Ascending aorta (tissue), 2 donors: ENCODE data around the gene STAM. TPM values are rescaled to one million over a fixed set of nuclear protein-coding genes. Genes with fewer than 3 reads are reported as not detected.
A peak's percentile ranks its signal among the peaks of the same experiment; 100 is the strongest.

Experiments
- DNase-seq, 2 donors: peaks; one replicate each; pipeline ENCODE4 v3.0.0-alpha.2; 2019; ENCODE audit warnings: low spot score in 2 of 2
- H3K27ac ChIP-seq, 2 donors: fragments of 200-600 bp; sonication (generic); one replicate each; pipeline ENCODE4 v1.5.1; 2016 to 2017; ENCODE audit warnings: mild to moderate bottlenecking in 1 of 2
- H3K27me3 ChIP-seq: fragments of 200-600 bp; sonication (generic); one replicate; pipeline ENCODE4 v1.5.1; 2017
- H3K36me3 ChIP-seq, 2 donors: fragments of 200-600 bp; sonication (generic); one replicate each; pipeline ENCODE4 v1.5.1; 2016
- H3K4me1 ChIP-seq, 2 donors: fragments of 200-600 bp; sonication (generic); one replicate each; pipeline ENCODE4 v1.5.1; 2016 to 2017; ENCODE audit warnings: mild to moderate bottlenecking in 1 of 2
- H3K4me3 ChIP-seq, 2 donors: fragments of 200-600 bp; sonication (generic); one replicate each; pipeline ENCODE4 v1.5.1; 2016 to 2017; ENCODE audit warnings: mild to moderate bottlenecking in 1 of 2
- H3K9me3 ChIP-seq, 2 donors: fragments of 200-600 bp; sonication (generic); one replicate each; pipeline ENCODE4 v1.5.1; 2016
- intact Hi-C: fragments of 100-400 bp; cut with DNase I; formaldehyde crosslinking; loops from one replicate; pipeline ENCODE4 v1.15.1; 2023
- total RNA-seq: library from RNA; depleted of rRNA; stranded (reverse); fragments of >200 nt; gene quantifications from one replicate; pipeline ENCODE4 v1.1.0, GENCODE V29; 2016
- TF ChIP-seq, protein P1 (sequence below), 3 experiments: fragments of 200-600 bp in 2 of 3; fragments of 450-650 bp in 1 of 3; sonication (generic) in 2 of 3; IDR thresholded peaks; one replicate each; pipeline ENCODE4 v1.5.1; 2016 to 2019; ENCODE audit warnings: antibody characterized with exemption in 3 of 3, mild to moderate bottlenecking in 1 of 3, moderate library complexity in 1 of 3

Gene STAM
- total RNA-seq, 1 donor from 2014 or later = 1.5 TPM

DNA sequence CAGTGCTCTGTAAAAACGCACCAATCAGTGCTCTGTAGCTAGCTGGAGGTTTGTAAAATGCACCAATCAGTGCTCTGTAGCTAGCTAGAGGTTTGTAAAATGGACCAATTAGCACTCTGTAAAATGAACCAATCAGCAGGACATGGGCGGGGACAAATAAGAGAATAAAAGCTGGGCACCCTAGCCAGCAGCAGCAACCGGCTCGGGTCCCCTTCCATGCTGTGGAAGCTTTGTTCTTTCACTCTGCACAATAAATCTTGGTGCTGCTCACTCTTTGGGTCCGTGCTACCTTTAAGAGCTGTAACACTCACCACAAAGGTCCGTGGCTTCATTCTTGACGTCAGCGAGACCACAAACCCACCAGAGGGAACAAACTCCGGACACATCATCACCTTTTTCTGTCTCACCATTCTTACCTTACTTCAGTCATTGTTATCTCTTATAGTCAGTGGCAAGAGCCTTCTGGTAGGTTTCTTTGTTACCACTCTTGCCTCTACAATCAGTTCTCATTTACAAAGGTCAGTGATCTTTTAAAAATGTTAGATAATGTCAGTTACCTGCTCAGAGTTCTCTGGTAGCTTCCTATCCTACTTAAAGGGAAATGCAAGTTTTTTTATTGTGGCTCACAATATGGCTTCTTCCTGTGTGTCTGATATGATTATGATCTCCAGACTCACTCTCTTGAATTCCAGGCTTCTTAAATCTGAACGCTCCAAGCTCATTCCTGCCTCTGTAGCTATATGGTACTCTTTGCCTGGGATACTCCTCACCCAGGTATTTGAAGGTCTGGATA lies 4.5 kb downstream of the STAM start:
- no peak for DNase-seq
- Histone ChIP-seq H3K4me1 (peaks cover 6 to 47% of the 10 kb centered on the region in 2 donors), H3K9me3 (no peaks in the 10 kb centered on the region), H3K27ac (peak overlapping the region in 1 of 2 donors; percentile 46), H3K4me3 (no peak overlapping the region), H3K36me3 (no peaks in the 10 kb centered on the region), H3K27me3 (no peaks in the 10 kb centered on the region)
- intact Hi-C loops = no loop called here
- TF ChIP-seq, protein P1, sequence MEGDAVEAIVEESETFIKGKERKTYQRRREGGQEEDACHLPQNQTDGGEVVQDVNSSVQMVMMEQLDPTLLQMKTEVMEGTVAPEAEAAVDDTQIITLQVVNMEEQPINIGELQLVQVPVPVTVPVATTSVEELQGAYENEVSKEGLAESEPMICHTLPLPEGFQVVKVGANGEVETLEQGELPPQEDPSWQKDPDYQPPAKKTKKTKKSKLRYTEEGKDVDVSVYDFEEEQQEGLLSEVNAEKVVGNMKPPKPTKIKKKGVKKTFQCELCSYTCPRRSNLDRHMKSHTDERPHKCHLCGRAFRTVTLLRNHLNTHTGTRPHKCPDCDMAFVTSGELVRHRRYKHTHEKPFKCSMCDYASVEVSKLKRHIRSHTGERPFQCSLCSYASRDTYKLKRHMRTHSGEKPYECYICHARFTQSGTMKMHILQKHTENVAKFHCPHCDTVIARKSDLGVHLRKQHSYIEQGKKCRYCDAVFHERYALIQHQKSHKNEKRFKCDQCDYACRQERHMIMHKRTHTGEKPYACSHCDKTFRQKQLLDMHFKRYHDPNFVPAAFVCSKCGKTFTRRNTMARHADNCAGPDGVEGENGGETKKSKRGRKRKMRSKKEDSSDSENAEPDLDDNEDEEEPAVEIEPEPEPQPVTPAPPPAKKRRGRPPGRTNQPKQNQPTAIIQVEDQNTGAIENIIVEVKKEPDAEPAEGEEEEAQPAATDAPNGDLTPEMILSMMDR (IDR thresholded peaks at IDR 0.05) = no peak

DNA sequence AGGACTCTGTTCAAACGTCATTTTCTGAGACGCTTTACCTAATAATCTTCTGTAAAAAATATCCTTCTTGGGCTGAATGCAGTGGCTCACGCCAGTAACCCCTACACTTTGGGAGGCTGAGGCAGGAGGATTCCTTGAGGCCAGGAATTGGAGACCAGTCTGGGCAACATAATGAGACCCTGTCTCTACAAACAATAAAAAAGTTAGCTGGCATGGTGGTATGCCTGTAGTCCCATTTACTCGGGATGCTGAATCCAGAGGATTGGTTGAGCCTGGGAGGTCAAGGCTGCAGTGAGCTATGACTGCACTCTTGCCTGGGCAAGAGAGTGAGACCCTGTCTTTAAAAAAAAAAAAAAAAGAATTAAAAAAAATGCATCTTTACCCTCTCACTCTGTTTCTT lies 5.1 kb downstream of the STAM start:
- H3K4me3 ChIP-seq = no peak overlapping the region
- peak overlapping the region in 1 of 2 donors; percentile 11 for H3K27ac ChIP-seq
- intact Hi-C loops = no loop called here
- peaks cover 6 to 47% of the 10 kb centered on the region in 2 donors for H3K4me1 ChIP-seq
- no peaks in the 10 kb centered on the region for H3K9me3 ChIP-seq
- no peaks in the 10 kb centered on the region for H3K36me3 ChIP-seq
- TF ChIP-seq, protein P1 (IDR thresholded peaks at IDR 0.05) = no peak
- H3K27me3 ChIP-seq = no peaks in the 10 kb centered on the region
- DNase-seq = no peak

DNA sequence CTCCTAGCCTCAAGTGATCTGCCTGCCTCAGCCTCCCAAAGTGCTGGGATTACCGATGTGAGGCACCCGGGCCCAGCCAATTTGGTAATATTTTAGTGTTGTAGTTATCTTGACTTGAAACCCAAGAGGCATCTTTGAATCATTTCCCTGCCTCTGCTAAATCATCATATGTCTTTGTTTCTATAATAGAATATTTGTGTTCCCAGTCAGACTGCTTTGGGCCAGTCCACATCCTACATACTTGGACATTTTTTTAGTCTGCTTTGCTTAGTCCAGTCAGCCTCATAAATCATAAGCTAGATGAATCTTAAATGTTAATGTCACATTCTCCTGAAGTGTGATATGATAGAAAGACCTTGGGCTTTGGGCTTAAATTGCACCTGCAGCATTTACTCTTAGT lies 5.9 kb downstream of the STAM start:
- peak overlapping the region; percentile 29 to 41 for H3K27ac ChIP-seq
- DNase-seq = no peak
- no peaks in the 10 kb centered on the region for H3K36me3 ChIP-seq
- H3K9me3 ChIP-seq = no peaks in the 10 kb centered on the region
- intact Hi-C loops = no loop called here
- H3K27me3 ChIP-seq = no peaks in the 10 kb centered on the region
- no peak overlapping the region for H3K4me3 ChIP-seq
- TF ChIP-seq, protein P1 (IDR thresholded peaks at IDR 0.05) = no peak
- peaks cover 6 to 47% of the 10 kb centered on the region in 2 donors for H3K4me1 ChIP-seq

DNA sequence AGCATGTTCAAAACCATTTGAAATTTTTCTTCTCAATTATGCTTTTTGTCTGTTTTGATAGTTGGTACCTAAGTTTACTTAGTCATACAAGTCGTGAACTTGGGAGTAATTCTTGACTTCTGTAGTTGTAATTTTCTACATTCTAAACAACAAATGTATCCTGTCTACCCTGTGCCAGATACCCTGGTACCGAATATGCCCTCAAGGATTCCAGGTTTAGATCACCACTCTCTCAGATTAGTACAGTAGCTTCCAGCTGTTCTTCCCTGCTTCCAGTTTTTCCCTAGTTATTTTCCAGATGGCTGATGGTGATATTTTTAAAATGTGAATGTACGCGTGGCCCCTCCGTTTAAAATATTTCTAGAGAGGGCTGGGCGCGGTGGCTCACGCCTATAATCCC lies 6.5 kb downstream of the STAM start:
- Histone ChIP-seq H3K4me1 (peaks cover 5 to 43% of the 10 kb centered on the region in 2 donors), H3K9me3 (no peaks in the 10 kb centered on the region), H3K36me3 (no peaks in the 10 kb centered on the region), H3K27ac (peak overlapping the region; percentile 29 to 41), H3K4me3 (no peak overlapping the region), H3K27me3 (no peaks in the 10 kb centered on the region)
- TF ChIP-seq, protein P1 (IDR thresholded peaks at IDR 0.05) = no peak
- intact Hi-C loops = no loop called here
- no peak for DNase-seq

DNA sequence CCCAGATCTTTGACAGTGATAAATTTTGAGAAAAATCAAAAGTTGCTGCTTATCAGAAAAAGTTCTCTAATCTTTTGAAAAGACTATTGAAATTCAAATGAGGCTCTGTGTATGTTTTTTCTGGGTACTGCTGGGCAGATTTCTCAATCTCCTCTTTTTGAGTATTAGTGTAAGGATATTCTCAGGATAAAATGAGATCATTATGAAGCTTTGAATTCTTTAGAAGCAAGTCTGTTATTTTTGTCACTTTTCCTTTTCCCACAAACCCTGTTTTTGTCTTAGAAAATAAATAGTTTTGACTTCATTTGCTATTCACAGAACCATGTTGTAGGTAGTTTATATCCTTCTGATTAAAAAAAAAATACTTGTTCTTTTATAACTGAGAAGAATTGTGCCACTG lies 7.9 kb downstream of the STAM start:
- TF ChIP-seq, protein P1 (IDR thresholded peaks at IDR 0.05) = no peak
- intact Hi-C loops = no loop called here
- no peak for DNase-seq
- Histone ChIP-seq H3K27ac (peak overlapping the region; percentile 29 to 63), H3K4me3 (no peak overlapping the region), H3K4me1 (peaks cover 3 to 31% of the 10 kb centered on the region in 2 donors), H3K9me3 (no peaks in the 10 kb centered on the region), H3K36me3 (no peaks in the 10 kb centered on the region), H3K27me3 (no peaks in the 10 kb centered on the region)
